HepG2 (cell line): Measurements from ENCODE around the gene SEC14L2. TPM values are rescaled to one million over a fixed set of nuclear protein-coding genes. Genes with fewer than 3 reads are reported as not detected.

ENCODE experiments used
- ATF7-NPFF ChIP-seq: sonication (generic); formaldehyde crosslinking; IDR thresholded peaks from 2 replicates; pipeline ENCODE4 v1.8.1; 2023; ENCODE audit warnings: mild to moderate bottlenecking, low read depth, missing genetic modification reagents, moderate library complexity
- GATA4 ChIP-seq: sonication (generic); IDR thresholded peaks from 2 replicates; pipeline ENCODE4 v1.6.1; 2016; ENCODE audit warnings: antibody characterized with exemption, low read depth, borderline replicate concordance
- MEIS1 ChIP-seq: sonication (generic); formaldehyde crosslinking; IDR thresholded peaks from 2 replicates; pipeline ENCODE4 v1.9.0; 2021; ENCODE audit warnings: mild to moderate bottlenecking, missing genetic modification reagents, moderate library complexity, borderline replicate concordance
- MTA3 ChIP-seq: sonication (generic); formaldehyde crosslinking; IDR thresholded peaks from 2 replicates; pipeline ENCODE4 v1.4.0; 2020; ENCODE audit warnings: missing genetic modification reagents
- NCOR1 ChIP-seq: fragments of 200-600 bp; sonication (generic); IDR thresholded peaks from 2 replicates; pipeline ENCODE4 v1.7.0; 2017; ENCODE audit warnings: antibody characterized with exemption, low read length, borderline replicate concordance
- NR2F2 ChIP-seq: IDR thresholded peaks from 2 replicates; pipeline ENCODE4 v1.6.1; 2012; ENCODE audit warnings: low read depth, inconsistent platforms, borderline replicate concordance
- SCMH1 ChIP-seq: sonication (generic); formaldehyde crosslinking; IDR thresholded peaks from 2 replicates; pipeline ENCODE4 v1.9.0; 2021; ENCODE audit warnings: missing genetic modification reagents, mild to moderate bottlenecking, borderline replicate concordance
- U2AF2 ChIP-seq: fragments of 200-400 bp; formaldehyde crosslinking; IDR thresholded peaks from 2 replicates; pipeline ENCODE4 v1.6.1; 2017; ENCODE audit warnings: low read depth, mild to moderate bottlenecking, low read length
- YEATS4 ChIP-seq: sonication (generic); formaldehyde crosslinking; IDR thresholded peaks from 2 replicates; pipeline ENCODE4 v1.4.0; 2020; ENCODE audit warnings: missing genetic modification reagents, borderline replicate concordance
- ZBTB14 ChIP-seq: sonication (generic); formaldehyde crosslinking; IDR thresholded peaks from 2 replicates; pipeline ENCODE4 v1.4.0; 2020; ENCODE audit warnings: missing genetic modification reagents
- ZBTB20 ChIP-seq: sonication (generic); formaldehyde crosslinking; IDR thresholded peaks from 2 replicates; pipeline ENCODE4 v1.8.1; 2023; ENCODE audit warnings: missing genetic modification reagents, low read depth, mild to moderate bottlenecking, borderline replicate concordance
- ZNF101 ChIP-seq: sonication (generic); formaldehyde crosslinking; IDR thresholded peaks from 2 replicates; pipeline ENCODE4 v1.4.0; 2020; ENCODE audit warnings: mild to moderate bottlenecking, low read depth, missing genetic modification reagents, borderline replicate concordance
- ZNF24 ChIP-seq: fragments of 450-650 bp; IDR thresholded peaks from 2 replicates; pipeline ENCODE4 v1.6.1; 2017; ENCODE audit warnings: antibody characterized with exemption, mild to moderate bottlenecking
- ZNF337 ChIP-seq: sonication (generic); formaldehyde crosslinking; IDR thresholded peaks from 2 replicates; pipeline ENCODE4 v1.5.1; 2020; ENCODE audit warnings: missing genetic modification reagents, low read depth, mild to moderate bottlenecking, borderline replicate concordance
- ZNF550 ChIP-seq: sonication (generic); formaldehyde crosslinking; IDR thresholded peaks from 2 replicates; pipeline ENCODE4 v1.4.0; 2020; ENCODE audit warnings: mild to moderate bottlenecking, missing genetic modification reagents, borderline replicate concordance
- ZNF558 ChIP-seq: sonication (generic); formaldehyde crosslinking; IDR thresholded peaks from 2 replicates; pipeline ENCODE4 v1.9.0; 2022; ENCODE audit warnings: mild to moderate bottlenecking, missing genetic modification reagents, borderline replicate concordance
- ZNF710 ChIP-seq: sonication (generic); formaldehyde crosslinking; IDR thresholded peaks from 2 replicates; pipeline ENCODE4 v1.5.0; 2020; ENCODE audit warnings: mild to moderate bottlenecking, missing genetic modification reagents, borderline replicate concordance
- ZNF883 ChIP-seq: sonication (generic); formaldehyde crosslinking; IDR thresholded peaks from 2 replicates; pipeline ENCODE4 v1.5.1; 2020; ENCODE audit warnings: mild to moderate bottlenecking, missing genetic modification reagents; ENCODE audit errors: not compliant biosample characterization
- polyA plus RNA-seq, 8 experiments: library from polyadenylated mRNA; depleted of rRNA in 3 of 8; stranded (reverse) in 7 of 8; unstranded in 1 of 8; fragments of >200 nt; fragmentation: Illumina TruSeq in 4 of 8; extraction: Trizol in 4 of 8; gene quantifications; 2 replicates each; pipeline versions ENCODE4 v1.2.1 to v1.2.3, GENCODE V29; 2011 to 2016; ENCODE audit warnings: low read depth in 4 of 8, missing spikeins in 1 of 8, mixed read lengths in 1 of 8; ENCODE audit not compliant: insufficient read depth in 1 of 8
- total RNA-seq, 5 experiments: library from RNA; depleted of rRNA; stranded (reverse); fragments of >200 nt; fragmentation: Illumina TruSeq; extraction: Trizol; gene quantifications; 2 replicates each; pipeline ENCODE4 v1.2.3, GENCODE V29; 2016; ENCODE audit warnings: low read depth in 1 of 5
- TF ChIP-seq, protein P1 (sequence below): sonication (generic); formaldehyde crosslinking; IDR thresholded peaks from 2 replicates; pipeline ENCODE4 v1.9.0; 2021; ENCODE audit warnings: mild to moderate bottlenecking, missing genetic modification reagents

The SEC14L2 gene
- total and polyA plus RNA-seq, 2 of the 13 experiments (the other 11 are each of a cell fraction or from before 2014, with no cell fraction given), result 4.1 to 5.1 TPM

DNA sequence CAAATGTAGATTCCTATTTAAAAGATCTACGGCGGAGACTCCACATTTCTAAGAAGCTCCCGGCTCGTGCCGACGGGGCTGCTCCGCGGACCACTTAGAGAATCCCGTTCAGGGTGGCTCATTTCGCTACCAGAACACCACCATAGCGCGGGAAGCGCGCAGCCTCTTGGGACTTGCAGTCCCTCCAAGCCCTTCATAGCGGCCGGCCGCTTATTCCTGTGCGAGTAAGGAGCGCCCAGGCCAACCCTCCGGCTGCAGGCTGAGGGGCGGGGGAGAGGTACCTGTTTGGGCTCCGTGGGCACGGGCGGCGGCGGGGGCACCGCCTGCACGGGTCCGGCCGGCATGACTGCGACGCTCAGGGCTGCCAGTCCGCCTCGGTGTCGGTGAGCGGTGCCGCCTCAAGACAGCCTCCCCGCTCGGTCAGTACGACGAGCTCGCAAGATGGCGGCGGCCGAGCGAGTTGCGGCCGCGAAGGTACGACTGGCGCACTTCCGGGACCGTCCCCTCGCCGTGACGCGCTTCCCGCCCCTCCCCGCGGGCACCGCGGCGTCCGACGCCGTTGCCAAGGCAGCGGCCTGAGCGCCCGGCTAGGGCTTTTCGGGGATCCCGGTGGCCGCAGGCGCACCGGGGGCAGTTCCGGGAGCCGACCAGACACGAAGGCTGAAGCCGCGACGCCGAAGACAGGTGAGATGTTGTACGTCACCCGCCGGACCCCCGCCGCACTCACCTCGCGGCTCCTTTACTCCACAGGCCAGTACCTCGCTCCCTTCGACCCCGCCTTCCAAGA is 40.2 kb upstream of the SEC14L2 start, which contains the start of the genes CCDC157 and SF3A1 (continued):
- TF ChIP-seq, protein P1, sequence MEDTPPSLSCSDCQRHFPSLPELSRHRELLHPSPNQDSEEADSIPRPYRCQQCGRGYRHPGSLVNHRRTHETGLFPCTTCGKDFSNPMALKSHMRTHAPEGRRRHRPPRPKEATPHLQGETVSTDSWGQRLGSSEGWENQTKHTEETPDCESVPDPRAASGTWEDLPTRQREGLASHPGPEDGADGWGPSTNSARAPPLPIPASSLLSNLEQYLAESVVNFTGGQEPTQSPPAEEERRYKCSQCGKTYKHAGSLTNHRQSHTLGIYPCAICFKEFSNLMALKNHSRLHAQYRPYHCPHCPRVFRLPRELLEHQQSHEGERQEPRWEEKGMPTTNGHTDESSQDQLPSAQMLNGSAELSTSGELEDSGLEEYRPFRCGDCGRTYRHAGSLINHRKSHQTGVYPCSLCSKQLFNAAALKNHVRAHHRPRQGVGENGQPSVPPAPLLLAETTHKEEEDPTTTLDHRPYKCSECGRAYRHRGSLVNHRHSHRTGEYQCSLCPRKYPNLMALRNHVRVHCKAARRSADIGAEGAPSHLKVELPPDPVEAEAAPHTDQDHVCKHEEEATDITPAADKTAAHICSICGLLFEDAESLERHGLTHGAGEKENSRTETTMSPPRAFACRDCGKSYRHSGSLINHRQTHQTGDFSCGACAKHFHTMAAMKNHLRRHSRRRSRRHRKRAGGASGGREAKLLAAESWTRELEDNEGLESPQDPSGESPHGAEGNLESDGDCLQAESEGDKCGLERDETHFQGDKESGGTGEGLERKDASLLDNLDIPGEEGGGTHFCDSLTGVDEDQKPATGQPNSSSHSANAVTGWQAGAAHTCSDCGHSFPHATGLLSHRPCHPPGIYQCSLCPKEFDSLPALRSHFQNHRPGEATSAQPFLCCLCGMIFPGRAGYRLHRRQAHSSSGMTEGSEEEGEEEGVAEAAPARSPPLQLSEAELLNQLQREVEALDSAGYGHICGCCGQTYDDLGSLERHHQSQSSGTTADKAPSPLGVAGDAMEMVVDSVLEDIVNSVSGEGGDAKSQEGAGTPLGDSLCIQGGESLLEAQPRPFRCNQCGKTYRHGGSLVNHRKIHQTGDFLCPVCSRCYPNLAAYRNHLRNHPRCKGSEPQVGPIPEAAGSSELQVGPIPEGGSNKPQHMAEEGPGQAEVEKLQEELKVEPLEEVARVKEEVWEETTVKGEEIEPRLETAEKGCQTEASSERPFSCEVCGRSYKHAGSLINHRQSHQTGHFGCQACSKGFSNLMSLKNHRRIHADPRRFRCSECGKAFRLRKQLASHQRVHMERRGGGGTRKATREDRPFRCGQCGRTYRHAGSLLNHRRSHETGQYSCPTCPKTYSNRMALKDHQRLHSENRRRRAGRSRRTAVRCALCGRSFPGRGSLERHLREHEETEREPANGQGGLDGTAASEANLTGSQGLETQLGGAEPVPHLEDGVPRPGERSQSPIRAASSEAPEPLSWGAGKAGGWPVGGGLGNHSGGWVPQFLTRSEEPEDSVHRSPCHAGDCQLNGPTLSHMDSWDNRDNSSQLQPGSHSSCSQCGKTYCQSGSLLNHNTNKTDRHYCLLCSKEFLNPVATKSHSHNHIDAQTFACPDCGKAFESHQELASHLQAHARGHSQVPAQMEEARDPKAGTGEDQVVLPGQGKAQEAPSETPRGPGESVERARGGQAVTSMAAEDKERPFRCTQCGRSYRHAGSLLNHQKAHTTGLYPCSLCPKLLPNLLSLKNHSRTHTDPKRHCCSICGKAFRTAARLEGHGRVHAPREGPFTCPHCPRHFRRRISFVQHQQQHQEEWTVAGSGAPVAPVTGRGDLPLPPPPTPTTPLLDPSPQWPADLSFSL (CRISPR knock-in tag), result peak; percentile 63; the same call in 1 of the 2 replicates
- TF ChIP-seq ZNF24, result no peak
- no peak for TF ChIP-seq NCOR1
- no peak; the same call in 1 of the 2 replicates for TF ChIP-seq ZNF558 (CRISPR knock-in tag)
- no peak for TF ChIP-seq ZNF101 (CRISPR knock-in tag)
- TF ChIP-seq MEIS1 (CRISPR knock-in tag), result no peak; the same call in 1 of the 2 replicates
- no peak for TF ChIP-seq MTA3 (CRISPR knock-in tag)
- TF ChIP-seq U2AF2, result peak; percentile 87
- TF ChIP-seq ZNF550 (CRISPR knock-in tag), result peak; percentile 95
- peak; percentile 41 for TF ChIP-seq ZNF883 (CRISPR knock-in tag)
- TF ChIP-seq ZNF337 (CRISPR knock-in tag), result no peak
- TF ChIP-seq NR2F2, result no peak
- TF ChIP-seq ZNF710 (CRISPR knock-in tag), result peak; percentile 72; the same call in 1 of the 2 replicates
- TF ChIP-seq ATF7-NPFF, result peak; percentile 80; the same call in 1 of the 2 replicates
- no peak for TF ChIP-seq SCMH1
- TF ChIP-seq YEATS4 (CRISPR knock-in tag), result peak; percentile 99
- 0 out of 2 replicates have a peak, but pooled peaks have one; percentile 41 for TF ChIP-seq GATA4
- no peak; the same call in 1 of the 2 replicates for TF ChIP-seq ZBTB14 (CRISPR knock-in tag)
- no peak for TF ChIP-seq ZBTB20 (CRISPR knock-in tag)
